ENCODE data around the gene ITIH5.

Gene ITIH5

DNA sequence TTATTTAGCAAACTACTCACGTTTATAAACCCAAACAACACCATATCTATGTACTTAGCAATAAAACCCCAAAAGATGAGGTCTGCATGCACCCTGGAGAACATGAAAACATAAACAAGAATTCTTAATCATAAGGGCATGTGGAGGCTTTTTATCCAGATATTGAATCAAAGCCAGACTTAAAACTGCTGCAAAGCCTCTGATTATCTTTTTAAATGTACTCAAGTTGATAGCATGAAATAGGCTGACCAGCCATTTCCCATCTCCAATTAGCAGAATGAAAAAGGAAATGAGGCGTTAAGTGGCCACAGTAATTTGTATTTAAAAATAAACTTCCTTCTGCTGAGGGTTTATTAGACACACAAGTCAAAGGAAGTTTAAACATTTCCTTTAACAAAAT lies 48.3 kb downstream of the ITIH5 start:
- Histone ChIP-seq H3K4me3 (ENCODE audit: low read depth, low read length) (no peak overlapping the region), H3K9me3 (no peaks in the 10 kb centered on the region), H3K36me3 (no peaks in the 10 kb centered on the region), H3K4me1 (no peaks in the 10 kb centered on the region), H3K27me3 (0 out of 2 replicates have a peak, but pooled peaks cover 2% of the 10 kb centered on the region)
- TF ChIP-seq, protein P1, sequence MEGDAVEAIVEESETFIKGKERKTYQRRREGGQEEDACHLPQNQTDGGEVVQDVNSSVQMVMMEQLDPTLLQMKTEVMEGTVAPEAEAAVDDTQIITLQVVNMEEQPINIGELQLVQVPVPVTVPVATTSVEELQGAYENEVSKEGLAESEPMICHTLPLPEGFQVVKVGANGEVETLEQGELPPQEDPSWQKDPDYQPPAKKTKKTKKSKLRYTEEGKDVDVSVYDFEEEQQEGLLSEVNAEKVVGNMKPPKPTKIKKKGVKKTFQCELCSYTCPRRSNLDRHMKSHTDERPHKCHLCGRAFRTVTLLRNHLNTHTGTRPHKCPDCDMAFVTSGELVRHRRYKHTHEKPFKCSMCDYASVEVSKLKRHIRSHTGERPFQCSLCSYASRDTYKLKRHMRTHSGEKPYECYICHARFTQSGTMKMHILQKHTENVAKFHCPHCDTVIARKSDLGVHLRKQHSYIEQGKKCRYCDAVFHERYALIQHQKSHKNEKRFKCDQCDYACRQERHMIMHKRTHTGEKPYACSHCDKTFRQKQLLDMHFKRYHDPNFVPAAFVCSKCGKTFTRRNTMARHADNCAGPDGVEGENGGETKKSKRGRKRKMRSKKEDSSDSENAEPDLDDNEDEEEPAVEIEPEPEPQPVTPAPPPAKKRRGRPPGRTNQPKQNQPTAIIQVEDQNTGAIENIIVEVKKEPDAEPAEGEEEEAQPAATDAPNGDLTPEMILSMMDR (IDR thresholded peaks at IDR 0.05; ENCODE audit: low read depth, low read length) = no peak
- DNase-seq = no peak

DNA sequence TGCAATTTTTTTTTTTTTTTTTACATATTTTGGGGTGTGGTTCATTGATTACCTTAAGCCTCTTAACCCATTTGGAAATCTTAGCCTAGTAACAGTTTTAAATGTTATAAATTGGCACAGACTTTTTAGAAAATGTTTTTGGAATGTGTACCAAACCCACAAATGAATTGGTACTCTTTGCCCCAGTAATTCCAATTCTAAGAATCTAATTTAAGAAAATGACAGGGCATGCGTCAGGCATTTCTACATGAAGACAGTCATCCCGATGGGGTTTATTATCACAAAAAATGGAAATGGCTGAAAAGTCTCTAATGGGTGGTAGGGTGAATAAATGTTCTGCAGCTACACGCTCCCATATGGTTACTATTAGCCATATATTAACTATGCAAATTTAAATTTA lies 54.9 kb downstream of the ITIH5 start:
- H3K4me1 ChIP-seq = no peaks in the 10 kb centered on the region
- H3K27me3 ChIP-seq = 0 out of 2 replicates have a peak, but pooled peaks cover 2% of the 10 kb centered on the region
- H3K4me3 ChIP-seq (ENCODE audit: low read depth, low read length) = no peak overlapping the region
- no peak for DNase-seq
- TF ChIP-seq, protein P1 (IDR thresholded peaks at IDR 0.05; ENCODE audit: low read depth, low read length) = no peak
- no peaks in the 10 kb centered on the region for H3K9me3 ChIP-seq
- no peaks in the 10 kb centered on the region for H3K36me3 ChIP-seq

DNA sequence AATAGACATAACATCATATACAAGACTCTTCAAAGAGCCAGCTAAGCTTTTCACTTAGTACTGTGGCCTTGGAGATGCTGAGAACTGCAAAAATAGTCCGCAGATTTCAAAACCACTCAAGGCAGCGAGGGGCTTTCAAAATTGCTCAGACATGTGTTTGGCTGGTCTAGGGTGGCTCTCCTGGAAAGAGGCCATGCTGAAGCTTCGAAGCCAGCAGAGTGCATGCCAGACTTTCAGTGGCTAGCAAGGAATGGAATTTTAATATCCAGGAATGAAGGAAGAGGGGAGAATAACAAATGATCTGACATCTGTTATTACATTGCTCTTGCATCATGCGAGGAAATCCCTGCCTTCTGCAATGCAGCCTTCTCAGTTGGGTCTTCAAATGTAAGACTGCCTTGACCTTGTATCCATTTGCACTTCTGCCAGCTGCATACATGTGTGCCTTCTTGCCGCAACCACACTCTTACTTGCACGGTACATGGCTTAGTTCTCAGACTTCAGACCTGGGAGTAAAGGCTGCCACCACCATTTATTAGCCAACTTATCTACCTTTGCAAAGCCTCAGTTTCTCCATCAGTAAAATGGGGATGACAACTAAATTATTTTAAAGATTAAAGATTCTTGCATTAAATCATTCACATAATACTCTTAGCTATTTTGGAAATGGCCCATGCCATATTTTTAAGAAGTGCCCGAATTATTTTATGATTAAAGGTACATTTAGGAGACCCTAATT lies 55.9 kb downstream of the ITIH5 start:
- H3K27me3 ChIP-seq = no peaks in the 10 kb centered on the region
- TF ChIP-seq, protein P1 (IDR thresholded peaks at IDR 0.05; ENCODE audit: low read depth, low read length) = no peak
- DNase-seq = no peak

DNA sequence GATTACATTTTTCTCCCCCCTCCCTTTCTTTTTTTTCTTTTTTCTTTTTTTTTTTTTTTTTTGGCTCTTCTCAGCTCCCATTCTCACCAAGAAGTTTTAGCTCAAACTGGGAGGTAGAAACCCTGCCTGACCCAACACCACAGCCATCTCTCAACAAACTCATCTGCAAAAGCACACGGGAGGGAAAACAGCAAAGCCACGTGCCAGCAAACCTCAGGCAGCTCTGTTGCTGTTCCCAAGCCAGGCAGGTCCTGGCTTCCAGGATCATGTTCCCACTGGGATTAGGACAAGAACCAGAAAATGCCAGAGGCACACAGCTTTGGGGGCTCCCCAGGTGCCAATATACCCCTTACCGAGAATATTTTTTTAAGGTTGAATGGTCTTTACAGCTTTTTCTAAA lies 56.7 kb downstream of the ITIH5 start:
- H3K9me3 ChIP-seq = no peaks in the 10 kb centered on the region
- H3K36me3 ChIP-seq = no peaks in the 10 kb centered on the region
- H3K4me1 ChIP-seq = no peaks in the 10 kb centered on the region
- no peak overlapping the region for H3K4me3 ChIP-seq (ENCODE audit: low read depth, low read length)
- DNase-seq = no peak
- TF ChIP-seq, protein P1 (IDR thresholded peaks at IDR 0.05; ENCODE audit: low read depth, low read length) = no peak
- H3K27me3 ChIP-seq = no peaks in the 10 kb centered on the region

More for the DNA sequence above, 55.9 kb downstream of the ITIH5 start:
- Histone ChIP-seq H3K4me1 (no peaks in the 10 kb centered on the region), H3K36me3 (no peaks in the 10 kb centered on the region), H3K9me3 (no peaks in the 10 kb centered on the region), H3K4me3 (ENCODE audit: low read depth, low read length) (no peak overlapping the region)

DNA sequence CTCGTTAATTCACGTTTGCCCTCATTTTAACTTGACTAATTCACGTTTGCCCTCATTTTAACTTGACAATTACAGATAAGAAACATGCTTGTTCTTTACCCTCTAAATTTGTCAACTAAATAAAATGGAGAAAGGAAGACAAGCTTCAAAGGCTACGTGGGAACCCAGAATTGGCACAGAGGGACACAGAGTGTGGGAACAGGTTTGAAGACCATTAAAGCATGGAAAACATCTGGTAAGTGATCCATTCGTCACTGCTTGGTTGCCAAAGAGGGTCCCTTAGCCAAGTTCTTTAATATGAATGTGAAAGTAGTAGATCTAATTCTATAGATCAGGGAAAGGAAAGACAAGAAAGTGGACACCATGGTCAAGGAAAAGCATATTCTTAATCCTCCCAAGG lies 57.2 kb downstream of the ITIH5 start:
- no peaks in the 10 kb centered on the region for H3K36me3 ChIP-seq
- TF ChIP-seq, protein P1 (IDR thresholded peaks at IDR 0.05; ENCODE audit: low read depth, low read length) = no peak
- no peaks in the 10 kb centered on the region for H3K27me3 ChIP-seq
- no peak for DNase-seq
- no peaks in the 10 kb centered on the region for H3K9me3 ChIP-seq
- no peak overlapping the region for H3K4me3 ChIP-seq (ENCODE audit: low read depth, low read length)
- no peaks in the 10 kb centered on the region for H3K4me1 ChIP-seq

DNA sequence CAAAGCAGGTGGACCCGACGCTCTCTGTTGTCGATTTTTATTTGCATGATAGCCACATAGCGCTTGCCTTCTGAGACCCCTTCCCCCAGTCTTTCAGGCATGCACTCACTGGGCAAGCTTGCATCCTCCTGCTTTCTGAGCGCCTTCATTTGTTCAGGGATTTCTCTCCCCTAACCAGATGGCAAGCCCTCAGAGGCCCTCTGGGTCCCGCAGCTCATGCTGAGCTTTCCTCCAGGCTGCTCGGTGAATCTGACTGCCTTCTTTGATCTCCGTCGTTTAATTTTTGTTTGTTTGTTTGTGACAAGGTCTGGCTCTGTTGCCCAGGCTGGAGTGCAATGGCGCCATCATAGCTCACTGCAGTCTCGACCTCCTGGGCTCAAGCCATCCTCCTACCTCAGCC lies 58.8 kb downstream of the ITIH5 start:
- H3K36me3 ChIP-seq = no peaks in the 10 kb centered on the region
- TF ChIP-seq, protein P1 (IDR thresholded peaks at IDR 0.05; ENCODE audit: low read depth, low read length) = no peak
- no peaks in the 10 kb centered on the region for H3K9me3 ChIP-seq
- no peak overlapping the region for H3K4me3 ChIP-seq (ENCODE audit: low read depth, low read length)
- H3K27me3 ChIP-seq = no peaks in the 10 kb centered on the region
- no peaks in the 10 kb centered on the region for H3K4me1 ChIP-seq
- DNase-seq = no peak
